Spinal cord (tissue), 10 donors: ENCODE measurements around the gene MRPL42. TPM values are rescaled to one million over a fixed set of nuclear protein-coding genes. Genes with fewer than 3 reads are reported as not detected.
A peak's percentile ranks its signal among the peaks of the same experiment; 100 is the strongest.

ENCODE experiments used
- DNase-seq, 6 donors: peaks; one replicate each; pipeline versions ENCODE4 v3.0.0 to v3.0.0-alpha.2; 2013 to 2015; ENCODE audit warnings: low spot score in 6 of 6, low read depth in 4 of 6
- H3K27ac ChIP-seq: one replicate; pipeline ENCODE4 v1.5.1; 2013; ENCODE audit warnings: low read depth, low read length, control low read depth
- H3K27me3 ChIP-seq: one replicate; pipeline ENCODE4 v1.6.1; 2013; ENCODE audit warnings: low read length; ENCODE audit not compliant: control insufficient read depth, insufficient read depth
- H3K36me3 ChIP-seq: one replicate; pipeline ENCODE4 v1.6.1; 2013; ENCODE audit warnings: low read length; ENCODE audit not compliant: control insufficient read depth, insufficient read depth
- H3K4me1 ChIP-seq: one replicate; pipeline ENCODE4 v1.6.1; 2013; ENCODE audit warnings: low read length; ENCODE audit not compliant: control insufficient read depth, insufficient read depth
- H3K4me3 ChIP-seq: one replicate; pipeline ENCODE4 v1.5.1; 2013; ENCODE audit warnings: low read depth, low read length, control low read depth
- H3K9me3 ChIP-seq: one replicate; pipeline ENCODE4 v1.6.1; 2013; ENCODE audit warnings: low read length; ENCODE audit not compliant: control insufficient read depth, insufficient read depth
- WGBS: methylation state at CpG from one replicate; pipeline ENCODE4 v1.1.5; 2013; ENCODE audit warnings: missing lambda C conversion rate; ENCODE audit not compliant: insufficient coverage; 5-methylcytosine and 5-hydroxymethylcytosine counted together
- long read RNA-seq, 4 donors: transcript quantifications; one replicate each; lab custom pipeline, GENCODE V29; 2026
- polyA plus RNA-seq, 2 donors: library from polyadenylated mRNA; unstranded; fragments of 120-200 nt; gene quantifications; one replicate each; pipeline ENCODE4 v1.2.1, GENCODE V29; 2013; ENCODE audit not compliant: insufficient read length in 2 of 2
- total RNA-seq, 2 donors: library from RNA; depleted of rRNA in 1 of 2; stranded (reverse); fragments of 120-200 nt in 1 of 2; fragments of >200 nt in 1 of 2; gene quantifications; one replicate each; pipeline versions ENCODE4 v1.2.3 to v1.2.4, GENCODE V29; 2013 to 2014
- donor health status: healthy.

MRPL42 gene
- 10 to 100 TPM; 70.1 to 70.8 TPM for total RNA-seq
- 10 to 100 TPM; 45.5 to 47.7 TPM for polyA plus RNA-seq
- long read RNA-seq, donor 1, full-length matches to known transcripts, result 14 of 27 reads
- long read RNA-seq, donor 1, partial matches to known transcripts, result 13 of 27 reads
- long read RNA-seq, donor 1, other reads (novel, unspliced or antisense), result 0 of 27 reads
- long read RNA-seq, donor 2, full-length matches to known transcripts, result 6 of 6 reads
- long read RNA-seq, donor 2, partial matches to known transcripts, result 0 of 6 reads
- long read RNA-seq, donor 2, other reads (novel, unspliced or antisense), result 0 of 6 reads
- long read RNA-seq, donor 3, full-length matches to known transcripts, result 9 of 9 reads
- long read RNA-seq, donor 3, partial matches to known transcripts, result 0 of 9 reads
- long read RNA-seq, donor 3, other reads (novel, unspliced or antisense), result 0 of 9 reads
- long read RNA-seq, donor 4, full-length matches to known transcripts, result 30 of 35 reads
- long read RNA-seq, donor 4, partial matches to known transcripts, result 5 of 35 reads
- long read RNA-seq, donor 4, other reads (novel, unspliced or antisense), result 0 of 35 reads

DNA sequence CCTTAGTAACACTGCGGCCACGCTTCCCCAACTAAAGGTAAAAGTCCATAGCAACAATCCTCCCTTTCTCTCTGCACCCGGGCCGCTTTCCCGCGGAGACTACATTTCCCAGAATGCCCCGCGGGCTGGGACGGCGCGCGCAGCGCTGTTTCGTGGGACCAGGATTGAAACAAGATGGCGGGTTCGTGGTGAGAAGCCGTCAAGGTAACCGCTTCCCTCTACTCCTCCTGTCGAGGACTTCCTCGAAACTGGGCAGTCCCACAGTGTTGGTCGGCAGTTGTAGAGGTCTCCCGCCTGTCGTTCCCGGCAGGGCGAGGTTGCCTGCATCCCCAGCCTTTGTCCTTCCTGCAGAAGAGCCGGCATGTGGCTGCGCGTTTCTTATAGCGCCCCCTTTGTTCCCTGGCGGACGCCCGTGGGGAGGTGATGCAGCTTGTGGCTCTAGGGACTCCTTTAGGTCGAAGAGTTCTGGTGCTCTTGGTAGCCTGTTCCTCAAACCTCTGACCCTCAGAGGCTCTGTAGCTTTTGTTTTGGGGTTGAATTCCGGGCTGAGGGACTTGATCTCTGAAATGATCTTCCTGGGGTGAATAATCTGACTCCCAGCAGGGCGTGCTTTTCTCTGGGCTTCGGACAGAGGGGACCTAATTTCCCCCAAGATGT lies at the start of gene MRPL42:
TSS of gene MRPL42 (plus strand) at position 164 of the 657 bp plus-strand sequence. CDS start 1,772 bp downstream, outside the sequence.
- Histone ChIP-seq H3K27me3 (no peaks in the 10 kb centered on the region), H3K4me3 (peak within 1 kb of the TSS; percentile 99), H3K36me3 (no peaks in the 10 kb centered on the region), H3K27ac (peak within 1 kb of the TSS; percentile 92), H3K9me3 (no peaks in the 10 kb centered on the region), H3K4me1 (peaks cover 3% of the 10 kb centered on the region)
- DNase-seq, result peak; percentile 83 to 97 (median 89)
- under 1% methylated on average over 31 of the region's 36 CpGs for WGBS

DNA sequence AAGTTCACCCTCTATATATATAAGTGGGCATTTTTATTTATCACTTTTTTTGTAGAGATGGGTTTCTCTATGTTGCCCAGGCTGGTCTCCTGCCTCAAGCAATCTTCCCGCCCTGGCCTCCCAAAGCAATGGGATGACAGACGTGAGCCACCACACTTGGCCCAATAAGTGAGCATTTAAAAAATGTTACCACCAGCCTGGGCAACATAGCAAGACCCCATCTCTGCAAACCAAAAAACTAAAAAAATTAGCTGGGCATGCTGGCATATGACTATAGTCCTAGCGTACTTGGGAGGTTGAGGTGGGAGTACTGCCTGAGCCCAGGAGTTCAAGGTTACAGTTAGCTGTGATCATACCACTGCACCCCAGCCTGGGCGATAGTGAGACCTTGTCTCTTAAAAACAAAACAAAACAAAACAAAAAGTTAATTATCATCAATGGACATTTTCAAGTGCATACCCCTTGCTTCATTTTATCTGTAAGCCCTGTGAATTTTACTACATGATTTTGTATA lies 49.3 kb upstream of the MRPL42 start:
- H3K4me3 ChIP-seq, result no peak overlapping the region
- no peak for DNase-seq
- WGBS, result 100% methylated on average over 2 of the region's 4 CpGs
- H3K27ac ChIP-seq, result no peak overlapping the region
- H3K36me3 ChIP-seq, result no peaks in the 10 kb centered on the region
- peaks cover 5% of the 10 kb centered on the region for H3K4me1 ChIP-seq
- no peaks in the 10 kb centered on the region for H3K27me3 ChIP-seq
- H3K9me3 ChIP-seq, result no peaks in the 10 kb centered on the region

DNA sequence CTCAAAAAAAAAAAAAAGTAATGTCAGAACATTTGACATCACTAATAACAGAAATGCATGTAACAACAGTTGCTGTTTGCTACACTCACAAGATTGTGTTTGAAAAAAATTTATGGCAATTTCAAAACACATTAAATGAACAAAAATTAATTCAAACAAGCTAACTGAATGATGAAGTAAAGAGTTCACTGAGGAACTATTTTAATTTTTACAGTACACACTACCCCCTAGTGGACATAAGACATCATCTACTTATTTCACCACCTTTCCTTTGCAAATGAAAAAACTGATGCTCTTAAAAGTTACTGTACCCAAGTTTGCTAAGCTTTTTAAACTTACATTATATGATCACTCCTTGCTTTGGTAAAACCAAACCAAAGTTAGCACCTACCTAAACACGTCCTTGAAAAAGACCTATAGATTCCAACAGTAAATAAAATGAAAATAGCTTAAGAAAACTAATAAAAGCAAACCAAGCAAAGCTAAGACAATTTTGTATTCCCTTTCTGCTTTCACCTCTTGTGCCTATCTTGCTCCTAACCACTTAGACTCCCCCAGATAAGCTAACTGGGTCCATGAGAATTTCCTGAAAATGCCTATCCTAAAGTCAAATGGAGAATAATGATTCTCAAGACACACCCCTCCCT lies 47.8 kb upstream of the MRPL42 start:
- no CpG with 5 or more reads among the region's 1 CpG for WGBS

DNA sequence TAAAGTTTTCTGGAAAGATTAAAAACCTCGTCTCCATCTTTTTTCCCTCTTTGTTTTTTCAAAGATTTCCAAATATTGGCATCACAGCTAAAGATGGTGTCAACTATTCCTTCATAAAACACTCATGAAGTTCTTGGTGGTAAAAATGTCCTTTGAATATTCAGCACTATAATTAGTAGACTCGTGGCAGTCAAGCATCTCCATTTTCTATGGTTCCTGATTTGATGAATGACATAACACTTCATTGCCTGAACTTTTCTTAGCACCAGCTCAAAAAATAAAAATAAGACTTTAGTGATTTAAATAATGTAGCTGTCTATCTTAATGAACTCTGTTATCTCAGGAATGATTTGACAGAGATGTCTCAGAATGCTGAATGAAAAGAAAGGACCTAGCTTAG lies 45.3 kb upstream of the MRPL42 start:
- WGBS, result no CpG with 5 or more reads among the region's 2 CpGs
- Histone ChIP-seq H3K27ac (no peak overlapping the region), H3K4me1 (no peaks in the 10 kb centered on the region), H3K36me3 (no peaks in the 10 kb centered on the region), H3K9me3 (no peaks in the 10 kb centered on the region), H3K27me3 (no peaks in the 10 kb centered on the region), H3K4me3 (no peak overlapping the region)
- DNase-seq, result no peak

More for the DNA sequence above, 47.8 kb upstream of the MRPL42 start:
- H3K27me3 ChIP-seq, result no peaks in the 10 kb centered on the region
- H3K9me3 ChIP-seq, result no peaks in the 10 kb centered on the region
- no peaks in the 10 kb centered on the region for H3K36me3 ChIP-seq
- peaks cover 5% of the 10 kb centered on the region for H3K4me1 ChIP-seq
- no peak overlapping the region for H3K27ac ChIP-seq
- no peak overlapping the region for H3K4me3 ChIP-seq
- peak in 2 of 6 donors; percentile 72 to 84 for DNase-seq

DNA sequence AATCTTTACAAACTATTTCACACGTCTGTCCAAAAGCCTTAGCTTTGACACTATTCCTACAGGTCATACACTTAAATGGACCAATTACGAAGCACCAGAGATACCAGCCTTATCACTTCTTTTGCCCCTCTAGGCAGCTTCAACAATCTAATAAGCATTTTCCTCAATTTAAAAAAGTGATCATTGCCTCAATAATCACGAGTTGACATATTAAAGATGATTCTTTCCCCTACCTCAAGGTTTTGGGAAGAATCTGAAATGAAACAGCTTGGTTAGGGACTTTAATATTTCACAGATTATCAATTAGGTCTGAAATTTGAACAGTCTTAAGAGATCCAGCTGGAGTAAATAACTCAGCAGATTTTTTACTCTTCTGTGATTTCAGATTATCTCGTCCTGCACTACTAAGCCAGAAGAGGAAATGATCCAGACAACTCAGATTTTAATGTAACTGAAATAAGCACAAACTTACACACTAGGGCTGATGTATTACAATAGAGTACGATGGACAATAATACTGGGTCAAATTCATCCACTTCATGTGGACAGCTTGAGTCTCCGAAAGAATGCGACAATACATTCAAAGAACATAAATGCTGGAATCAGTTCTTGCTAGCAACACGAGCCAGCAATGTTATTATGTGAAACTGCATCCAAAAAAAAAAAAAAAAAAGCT lies 41.4 kb upstream of the MRPL42 start:
- H3K4me3 ChIP-seq, result no peak overlapping the region
- H3K27me3 ChIP-seq, result no peaks in the 10 kb centered on the region
- no peaks in the 10 kb centered on the region for H3K9me3 ChIP-seq
- no peak overlapping the region for H3K27ac ChIP-seq
- WGBS, result 79% methylated on average over 2 of the region's 8 CpGs
- no peaks in the 10 kb centered on the region for H3K4me1 ChIP-seq
- H3K36me3 ChIP-seq, result no peaks in the 10 kb centered on the region
- peak in 1 of 6 donors; percentile 21 for DNase-seq

DNA sequence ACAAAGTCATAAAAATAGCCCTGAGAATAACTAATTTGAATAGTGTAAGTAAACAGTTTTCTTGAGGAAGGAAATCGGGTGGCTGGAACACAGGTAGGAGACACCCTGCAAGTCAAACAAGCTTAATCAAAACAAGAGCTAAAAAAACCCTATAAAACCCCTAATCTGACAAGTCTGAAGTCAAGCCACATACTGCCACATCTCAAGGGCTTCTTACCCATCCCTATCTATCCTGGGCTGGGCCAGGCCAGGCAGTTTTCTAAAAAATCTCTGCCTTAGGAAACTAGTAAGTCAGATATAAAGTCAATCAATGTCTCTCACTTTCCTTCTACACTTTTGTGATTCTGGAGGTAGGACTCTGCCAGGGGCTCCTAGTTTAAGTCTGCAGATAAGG lies 40.9 kb upstream of the MRPL42 start:
- H3K27ac ChIP-seq, result no peak overlapping the region
- H3K4me3 ChIP-seq, result no peak overlapping the region
- DNase-seq, result no peak
- no peaks in the 10 kb centered on the region for H3K27me3 ChIP-seq
- H3K4me1 ChIP-seq, result no peaks in the 10 kb centered on the region
- H3K36me3 ChIP-seq, result no peaks in the 10 kb centered on the region
- no CpG with 5 or more reads among the region's 1 CpG for WGBS
- H3K9me3 ChIP-seq, result no peaks in the 10 kb centered on the region

DNA sequence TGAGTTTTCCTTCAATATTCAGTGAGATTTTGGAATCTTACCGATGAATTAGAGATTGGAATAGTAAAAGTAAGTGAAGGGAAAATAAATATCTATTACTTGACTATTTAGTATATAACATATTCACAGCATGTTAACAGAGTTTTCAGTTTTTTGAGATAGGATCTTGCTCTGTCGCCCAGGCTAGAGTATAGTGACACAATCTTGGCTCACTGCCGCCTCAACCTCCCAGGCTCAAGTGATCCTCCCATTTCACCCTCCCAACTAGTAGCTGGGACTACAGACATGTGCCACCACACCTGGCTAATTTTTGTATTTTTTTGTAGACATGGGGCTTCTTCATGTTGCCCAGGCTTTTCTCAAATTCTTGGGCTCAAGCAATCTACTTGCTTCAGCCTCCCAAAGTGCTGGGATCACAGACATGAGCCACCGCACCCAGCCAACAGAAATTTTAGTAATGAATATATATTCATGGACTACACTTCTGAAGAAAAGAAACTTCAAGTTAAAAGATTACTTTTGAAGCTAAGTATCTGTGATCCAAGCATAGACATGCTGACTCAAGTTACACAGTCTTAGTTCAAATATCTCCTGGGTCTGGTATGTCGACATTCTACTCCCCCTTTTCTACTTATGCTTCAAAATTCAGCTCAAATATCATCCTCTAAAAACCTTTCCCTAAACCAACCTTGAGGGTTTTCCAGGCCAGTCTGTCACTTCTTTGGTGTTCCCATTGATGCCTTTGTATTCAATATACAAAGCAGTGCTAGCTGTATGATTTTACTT lies 39.3 kb upstream of the MRPL42 start:
- 90% methylated on average over 3 of the region's 5 CpGs for WGBS
- Histone ChIP-seq H3K4me1 (no peaks in the 10 kb centered on the region), H3K27ac (no peak overlapping the region)

DNA sequence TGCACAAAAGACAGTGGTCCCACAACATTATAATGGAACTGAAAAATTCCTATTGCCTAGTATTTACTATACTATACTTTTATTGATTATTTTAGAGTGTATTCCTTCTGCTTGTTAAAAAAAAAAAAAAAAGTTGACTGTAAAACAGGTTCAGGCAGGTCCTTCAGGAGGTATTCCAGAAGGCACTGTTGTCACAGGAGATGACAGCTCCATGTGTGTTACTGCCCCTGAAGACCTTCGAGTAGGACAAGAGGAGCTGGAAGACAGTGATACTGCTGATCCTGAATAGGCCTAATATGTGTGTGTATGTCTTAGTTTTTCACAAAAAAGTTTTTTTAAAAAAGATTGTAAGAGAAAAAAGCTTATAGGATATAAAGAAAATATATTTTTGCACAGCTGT lies 37.9 kb upstream of the MRPL42 start:
- H3K4me3 ChIP-seq, result no peak overlapping the region
- DNase-seq, result no peak
- H3K36me3 ChIP-seq, result no peaks in the 10 kb centered on the region
- no peaks in the 10 kb centered on the region for H3K4me1 ChIP-seq
- no peaks in the 10 kb centered on the region for H3K9me3 ChIP-seq
- WGBS, result 67% methylated on average over 1 of the region's 1 CpG
- no peak overlapping the region for H3K27ac ChIP-seq
- H3K27me3 ChIP-seq, result no peaks in the 10 kb centered on the region

More for the DNA sequence above, 39.3 kb upstream of the MRPL42 start:
- Histone ChIP-seq H3K9me3 (no peaks in the 10 kb centered on the region), H3K27me3 (no peaks in the 10 kb centered on the region), H3K4me3 (no peak overlapping the region), H3K36me3 (no peaks in the 10 kb centered on the region)
- no peak for DNase-seq
